Measurements from ENCODE around the gene SLC18B1. TPM values are rescaled to one million over a fixed set of nuclear protein-coding genes. Genes with fewer than 3 reads are reported as not detected.

Gene SLC18B1
- total RNA-seq, 2 experiments from 2014 or later, result 8.5 to 9.0 TPM

- intact Hi-C loops (cut with DNase I, micrococcal nuclease), result no loop called here
- no peak for DNase-seq
These were observed 5.9 kb downstream of the SLC18B1 start for GRCh38 chr6:132792510-132792909.

GRCh38 chr6:132790450-132790849, 8.0 kb downstream of the SLC18B1 start:
- H3K4me3 Mint-ChIP-seq, result no peak overlapping the region
- H3K9me3 Mint-ChIP-seq, result no peaks in the 10 kb centered on the region
- Histone ChIP-seq H3K4me3 (ENCODE audit: low read length) (no peak overlapping the region), H3K4me1 (ENCODE audit: insufficient read depth, low read length) (peaks cover 3% of the 10 kb centered on the region), H3K27ac (ENCODE audit: low read depth in 1 of 2, low read length in 2 of 2) (no peak overlapping the region), H3K9me3 (ENCODE audit: control insufficient read depth in 1 of 2, insufficient read depth in 1 of 2, low read length in 2 of 2) (no peaks in the 10 kb centered on the region), H3K27me3 (ENCODE audit: control insufficient read depth in 1 of 2, insufficient read depth in 2 of 2, low read length in 2 of 2) (no peaks in the 10 kb centered on the region), H3K36me3 (ENCODE audit: insufficient read depth, low read length) (peaks cover 27% of the 10 kb centered on the region)
- H3K4me1 Mint-ChIP-seq (ENCODE audit: low read depth), result peaks cover 33% of the 10 kb centered on the region
- peaks cover 82% of the 10 kb centered on the region for H3K36me3 Mint-ChIP-seq (ENCODE audit: low read depth)
- ATAC-seq (ENCODE audit: poor library complexity) (no peak), DNase-seq (no peak)
- ChIA-PET CTCF (interaction anchor here (2.5 kb wide), 1 partner anchor 11 kb away, joined by 6 read pairs; no protein-coding TSS in a partner anchor), POLR2A (interaction anchor here (1.6 kb wide), 1 partner anchor 24 kb away, joined by 5 read pairs; the partner anchor contains the start of gene RPS12)
- no peak overlapping the region for H3K27ac Mint-ChIP-seq
- intact Hi-C loops (cut with DNase I, micrococcal nuclease), result no loop called here
- H3K27me3 Mint-ChIP-seq, result no peaks in the 10 kb centered on the region
- no peak for TF ChIP-seq CTCF (IDR thresholded peaks at IDR 0.05)

More at GRCh38 chr6:132792510-132792909, 5.9 kb downstream of the SLC18B1 start:
- H3K36me3 Mint-ChIP-seq (ENCODE audit: low read depth), result peaks cover 77% of the 10 kb centered on the region
- no peak overlapping the region for H3K4me3 Mint-ChIP-seq
- H3K4me1 Mint-ChIP-seq (ENCODE audit: low read depth), result peaks cover 48% of the 10 kb centered on the region
- Histone ChIP-seq H3K27me3 (ENCODE audit: control insufficient read depth in 1 of 2, insufficient read depth in 2 of 2, low read length in 2 of 2) (no peaks in the 10 kb centered on the region), H3K36me3 (ENCODE audit: insufficient read depth, low read length) (peaks cover 23% of the 10 kb centered on the region), H3K9me3 (ENCODE audit: control insufficient read depth in 1 of 2, insufficient read depth in 1 of 2, low read length in 2 of 2) (no peaks in the 10 kb centered on the region), H3K4me1 (ENCODE audit: insufficient read depth, low read length) (peaks cover 6% of the 10 kb centered on the region), H3K4me3 (ENCODE audit: low read length) (no peak overlapping the region), H3K27ac (ENCODE audit: low read depth in 1 of 2, low read length in 2 of 2) (no peak overlapping the region)
- ATAC-seq (ENCODE audit: poor library complexity), result no peak
- TF ChIP-seq CTCF (IDR thresholded peaks at IDR 0.05), result no peak
- ChIA-PET CTCF (interaction anchor here (1.2 kb wide), 1 partner anchor 10 kb away, joined by 3 read pairs; no protein-coding TSS in a partner anchor), POLR2A (interaction anchor here (1.0 to 3.7 kb wide), 2 partner anchors 20 to 22 kb away, joined by 5 to 17 read pairs; partner anchors contain the start of gene RPS12)
- no peak overlapping the region for H3K27ac Mint-ChIP-seq
- no peaks in the 10 kb centered on the region for H3K9me3 Mint-ChIP-seq
- no peaks in the 10 kb centered on the region for H3K27me3 Mint-ChIP-seq

DNA sequence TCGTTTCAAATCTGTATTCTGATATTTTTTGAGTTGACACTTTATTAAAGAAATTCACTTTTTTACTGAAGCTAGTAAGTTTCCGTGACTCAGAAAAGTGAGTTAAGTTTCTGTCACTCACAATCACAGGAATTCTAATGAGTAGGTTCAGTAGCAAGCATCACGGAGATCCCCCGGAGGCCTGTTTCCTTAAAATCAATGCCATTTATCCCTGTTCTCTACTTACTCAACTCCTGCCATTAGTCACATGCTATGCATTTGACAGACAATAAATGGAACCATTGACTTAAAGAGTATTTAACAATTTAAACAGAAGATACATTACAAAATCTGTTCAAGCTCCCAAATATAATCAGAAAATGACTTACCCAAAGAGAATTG, 9.1 kb downstream of the SLC18B1 start:
- peaks cover 26% of the 10 kb centered on the region for H3K4me1 Mint-ChIP-seq (ENCODE audit: low read depth)
- intact Hi-C loops (cut with DNase I, micrococcal nuclease), result no loop called here
- no peak overlapping the region for H3K4me3 ChIP-seq (ENCODE audit: low read length)
- H3K9me3 Mint-ChIP-seq, result no peaks in the 10 kb centered on the region
- no peaks in the 10 kb centered on the region for H3K27me3 ChIP-seq (ENCODE audit: control insufficient read depth in 1 of 2, insufficient read depth in 2 of 2, low read length in 2 of 2)
- no peak for TF ChIP-seq CTCF (IDR thresholded peaks at IDR 0.05)
- H3K4me3 Mint-ChIP-seq, result no peak overlapping the region
- peaks cover 25% of the 10 kb centered on the region for H3K36me3 ChIP-seq (ENCODE audit: insufficient read depth, low read length)
- POLR2A ChIA-PET, result interaction anchor here (1.7 kb wide), 1 partner anchor 25 kb away, joined by 8 read pairs; the partner anchor contains the start of gene RPS12
- H3K27ac Mint-ChIP-seq, result no peak overlapping the region
- H3K27me3 Mint-ChIP-seq, result no peaks in the 10 kb centered on the region
- no peak for ATAC-seq (ENCODE audit: poor library complexity)
- no peaks in the 10 kb centered on the region for H3K9me3 ChIP-seq (ENCODE audit: control insufficient read depth in 1 of 2, insufficient read depth in 1 of 2, low read length in 2 of 2)
- peaks cover 1% of the 10 kb centered on the region for H3K4me1 ChIP-seq (ENCODE audit: insufficient read depth, low read length)
- peaks cover 82% of the 10 kb centered on the region for H3K36me3 Mint-ChIP-seq (ENCODE audit: low read depth)
- H3K27ac ChIP-seq (ENCODE audit: low read depth in 1 of 2, low read length in 2 of 2), result no peak overlapping the region
- CTCF ChIA-PET, result interaction anchor here (2.5 kb wide), 1 partner anchor 10 kb away, joined by 6 read pairs; no protein-coding TSS in a partner anchor
- no peak for DNase-seq
